ENCODE data around the gene CCDC40. TPM values are rescaled to one million over a fixed set of nuclear protein-coding genes. Genes with fewer than 3 reads are reported as not detected.

Gene CCDC40
- total and polyA plus RNA-seq, 2 of the 13 experiments (the other 11 are each of a cell fraction or from before 2014, with no cell fraction given): 4.1 to 5.5 TPM

- TF ChIP-seq KAT2B (IDR thresholded peaks at IDR 0.05; ENCODE audit: borderline replicate concordance, low read depth, low read length) (no peak), ZNF816 (CRISPR knock-in tag; IDR thresholded peaks at IDR 0.05; ENCODE audit: borderline replicate concordance) (no peak), JARID2 (CRISPR knock-in tag; IDR thresholded peaks at IDR 0.05; ENCODE audit: insufficient replicate concordance) (no peak), FOXK2 (IDR thresholded peaks at IDR 0.05) (no peak), ZNF580 (CRISPR knock-in tag; IDR thresholded peaks at IDR 0.05; ENCODE audit: borderline replicate concordance, low read depth) (no peak), BRF2 (CRISPR knock-in tag; IDR thresholded peaks at IDR 0.05) (no peak), ZNF543 (CRISPR knock-in tag; IDR thresholded peaks at IDR 0.05) (peak; percentile 36; the same call in 1 of the 2 replicates), PLSCR1 (CRISPR knock-in tag; IDR thresholded peaks at IDR 0.05; ENCODE audit: borderline replicate concordance) (no peak), TCF7L2 (IDR thresholded peaks at IDR 0.05; ENCODE audit: low read depth, low read length) (no peak), POLR2G (IDR thresholded peaks at IDR 0.05; ENCODE audit: low read depth, low read length) (no peak), ZNF737 (CRISPR knock-in tag; IDR thresholded peaks at IDR 0.05; ENCODE audit: borderline replicate concordance) (no peak), SUZ12 (IDR thresholded peaks at IDR 0.05; ENCODE audit: low read depth, low read length) (no peak), ZBTB20 (CRISPR knock-in tag; IDR thresholded peaks at IDR 0.05; ENCODE audit: borderline replicate concordance, low read depth) (no peak), BATF2 (CRISPR knock-in tag; IDR thresholded peaks at IDR 0.05) (no peak), ZNF746 (CRISPR knock-in tag; IDR thresholded peaks at IDR 0.05) (no peak), ZNF841 (CRISPR knock-in tag; IDR thresholded peaks at IDR 0.05; ENCODE audit: borderline replicate concordance) (no peak), HMGXB3 (CRISPR knock-in tag; IDR thresholded peaks at IDR 0.05; ENCODE audit: borderline replicate concordance) (no peak), IKZF1 (IDR thresholded peaks at IDR 0.05) (no peak), MIER2 (CRISPR knock-in tag; IDR thresholded peaks at IDR 0.05) (no peak), SALL1 (CRISPR knock-in tag; IDR thresholded peaks at IDR 0.05) (no peak), ZNF124 (CRISPR knock-in tag; IDR thresholded peaks at IDR 0.05) (no peak), ZNF605 (CRISPR knock-in tag; IDR thresholded peaks at IDR 0.05) (no peak), ZFAT (CRISPR knock-in tag; conservative IDR thresholded peaks at IDR 0.05) (no peak), ZNF563 (CRISPR knock-in tag; IDR thresholded peaks at IDR 0.05) (no peak)
These were observed 1.4 kb upstream of the CCDC40 start (continued) for GRCh38 chr17:80034791-80035686.
